ENCODE results near the gene IKZF3.

Gene IKZF3

GRCh38 chr17:39763051-39763820 is 100.9 kb downstream of the IKZF3 start:
- H3K4me3 ChIP-seq (ENCODE audit: low read length), result no peak overlapping the region
- DNase-seq (ENCODE audit: low read depth), result peak; percentile 97
- TF ChIP-seq CTCF (conservative IDR thresholded peaks at IDR 0.05; ENCODE audit: low read depth, low read length), result no peak

- no peak for TF ChIP-seq CTCF (conservative IDR thresholded peaks at IDR 0.05; ENCODE audit: low read depth, low read length)
- H3K4me3 ChIP-seq (ENCODE audit: low read length), result no peak overlapping the region
- DNase-seq (ENCODE audit: low read depth), result no peak
Measured at GRCh38 chr17:39761861-39762496, 102.1 kb downstream of the IKZF3 start.

- TF ChIP-seq CTCF (conservative IDR thresholded peaks at IDR 0.05; ENCODE audit: low read depth, low read length), result no peak
- no peak for DNase-seq (ENCODE audit: low read depth)
- H3K4me3 ChIP-seq (ENCODE audit: low read length), result no peak overlapping the region
Measured at GRCh38 chr17:39759204-39759603, 104.9 kb downstream of the IKZF3 start.

GRCh38 chr17:39757931-39758873 is 105.9 kb downstream of the IKZF3 start:
- no peak for DNase-seq (ENCODE audit: low read depth)
- no peak overlapping the region for H3K4me3 ChIP-seq (ENCODE audit: low read length)
- no peak for TF ChIP-seq CTCF (conservative IDR thresholded peaks at IDR 0.05; ENCODE audit: low read depth, low read length)

GRCh38 chr17:39757176-39757662 is 106.9 kb downstream of the IKZF3 start:
- no peak for DNase-seq (ENCODE audit: low read depth)
- no peak overlapping the region for H3K4me3 ChIP-seq (ENCODE audit: low read length)
- TF ChIP-seq CTCF (conservative IDR thresholded peaks at IDR 0.05; ENCODE audit: low read depth, low read length), result no peak

GRCh38 chr17:39756380-39757079 is 107.6 kb downstream of the IKZF3 start:
- DNase-seq (ENCODE audit: low read depth), result no peak
- no peak overlapping the region for H3K4me3 ChIP-seq (ENCODE audit: low read length)
- TF ChIP-seq CTCF (conservative IDR thresholded peaks at IDR 0.05; ENCODE audit: low read depth, low read length), result no peak

All from retinal pigment epithelial cell (primary cell).